Measurements from ENCODE around the gene POGZ.

The POGZ gene

DNA sequence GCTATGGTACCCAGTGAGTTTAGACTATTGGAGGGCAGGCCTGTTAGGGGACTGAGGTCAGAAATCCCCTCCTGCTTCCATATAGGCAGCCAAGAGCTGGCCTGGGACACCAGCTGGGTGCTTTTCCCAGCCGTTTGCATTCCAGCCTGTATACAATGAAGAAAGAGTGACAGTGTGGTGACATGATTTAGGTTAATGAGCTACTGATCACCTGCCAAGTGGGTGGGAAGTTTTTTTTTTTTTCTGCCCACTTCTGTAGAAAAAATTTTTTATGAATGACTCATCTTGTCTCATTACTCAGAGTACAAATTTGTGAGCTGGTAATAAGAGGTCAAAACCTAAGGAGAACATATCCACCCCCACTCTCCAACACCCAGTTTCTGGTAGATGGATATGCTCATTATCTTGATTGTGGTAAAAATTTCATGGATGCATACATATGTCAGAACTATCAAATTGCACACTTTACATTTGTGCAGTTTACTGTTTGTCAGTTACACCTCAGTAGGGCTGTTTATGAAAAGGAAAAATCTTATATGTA is 35.5 kb upstream of the POGZ start:
- H2AFZ ChIP-seq (ENCODE audit: low read length, unreplicated experiment): no peak overlapping the region
- H3K4me1 ChIP-seq (ENCODE audit: control insufficient read depth, insufficient read depth, low read length, unreplicated experiment): peaks cover 15% of the 10 kb centered on the region
- no peak overlapping the region for H3K27ac ChIP-seq (ENCODE audit: low read depth, low read length)
- no peaks in the 10 kb centered on the region for H3K36me3 ChIP-seq (ENCODE audit: insufficient read depth, low read length)
- no peaks in the 10 kb centered on the region for H3K27me3 ChIP-seq (ENCODE audit: insufficient read depth, low read length)
- H3K79me2 ChIP-seq (ENCODE audit: control insufficient read depth, insufficient read depth, low read length, unreplicated experiment): no peaks in the 10 kb centered on the region
- H3K4me3 ChIP-seq (ENCODE audit: low read depth, low read length): no peak overlapping the region

GRCh38 chr1:151493042-151493441 is 33.7 kb upstream of the POGZ start:
- H3K27me3 ChIP-seq (ENCODE audit: insufficient read depth, low read length): no peaks in the 10 kb centered on the region
- no peak overlapping the region for H2AFZ ChIP-seq (ENCODE audit: low read length, unreplicated experiment)
- no peak overlapping the region for H3K4me3 ChIP-seq (ENCODE audit: low read depth, low read length)
- no peak overlapping the region for H3K27ac ChIP-seq (ENCODE audit: low read depth, low read length)
- no peaks in the 10 kb centered on the region for H3K36me3 ChIP-seq (ENCODE audit: insufficient read depth, low read length)
- peaks cover 15% of the 10 kb centered on the region for H3K4me1 ChIP-seq (ENCODE audit: control insufficient read depth, insufficient read depth, low read length, unreplicated experiment)
- no peaks in the 10 kb centered on the region for H3K79me2 ChIP-seq (ENCODE audit: control insufficient read depth, insufficient read depth, low read length, unreplicated experiment)

GRCh38 chr1:151492120-151492519 is 32.8 kb upstream of the POGZ start:
- H3K27ac ChIP-seq (ENCODE audit: low read depth, low read length): no peak overlapping the region
- no peaks in the 10 kb centered on the region for H3K79me2 ChIP-seq (ENCODE audit: control insufficient read depth, insufficient read depth, low read length, unreplicated experiment)
- H3K36me3 ChIP-seq (ENCODE audit: insufficient read depth, low read length): no peaks in the 10 kb centered on the region
- no peak overlapping the region for H3K4me3 ChIP-seq (ENCODE audit: low read depth, low read length)
- H3K27me3 ChIP-seq (ENCODE audit: insufficient read depth, low read length): no peaks in the 10 kb centered on the region
- H3K4me1 ChIP-seq (ENCODE audit: control insufficient read depth, insufficient read depth, low read length, unreplicated experiment): peaks cover 15% of the 10 kb centered on the region
- H2AFZ ChIP-seq (ENCODE audit: low read length, unreplicated experiment): no peak overlapping the region

DNA sequence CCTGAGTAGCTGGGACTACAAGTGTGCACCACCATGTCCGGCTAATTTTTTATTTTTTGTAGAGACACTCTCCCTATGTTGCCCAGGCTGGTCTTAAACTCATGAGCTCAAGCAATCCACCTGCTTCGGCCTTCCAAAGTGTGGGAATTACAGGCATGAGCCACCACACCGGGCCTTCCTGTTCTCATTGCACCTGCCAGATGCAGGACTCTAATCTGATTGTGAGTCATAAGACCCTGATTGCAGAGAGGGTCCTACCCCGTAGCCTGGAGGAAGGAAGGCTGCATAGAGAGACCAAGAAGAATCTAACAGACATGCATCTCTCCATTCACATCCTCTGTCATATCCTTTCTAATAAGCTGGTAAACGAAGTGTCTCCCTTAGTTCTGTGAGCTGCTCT is 32.3 kb upstream of the POGZ start:
- H3K4me1 ChIP-seq (ENCODE audit: control insufficient read depth, insufficient read depth, low read length, unreplicated experiment): peaks cover 15% of the 10 kb centered on the region
- no peaks in the 10 kb centered on the region for H3K27me3 ChIP-seq (ENCODE audit: insufficient read depth, low read length)
- no peaks in the 10 kb centered on the region for H3K36me3 ChIP-seq (ENCODE audit: insufficient read depth, low read length)
- H3K4me3 ChIP-seq (ENCODE audit: low read depth, low read length): no peak overlapping the region
- H2AFZ ChIP-seq (ENCODE audit: low read length, unreplicated experiment): no peak overlapping the region
- no peak overlapping the region for H3K27ac ChIP-seq (ENCODE audit: low read depth, low read length)
- H3K79me2 ChIP-seq (ENCODE audit: control insufficient read depth, insufficient read depth, low read length, unreplicated experiment): no peaks in the 10 kb centered on the region

DNA sequence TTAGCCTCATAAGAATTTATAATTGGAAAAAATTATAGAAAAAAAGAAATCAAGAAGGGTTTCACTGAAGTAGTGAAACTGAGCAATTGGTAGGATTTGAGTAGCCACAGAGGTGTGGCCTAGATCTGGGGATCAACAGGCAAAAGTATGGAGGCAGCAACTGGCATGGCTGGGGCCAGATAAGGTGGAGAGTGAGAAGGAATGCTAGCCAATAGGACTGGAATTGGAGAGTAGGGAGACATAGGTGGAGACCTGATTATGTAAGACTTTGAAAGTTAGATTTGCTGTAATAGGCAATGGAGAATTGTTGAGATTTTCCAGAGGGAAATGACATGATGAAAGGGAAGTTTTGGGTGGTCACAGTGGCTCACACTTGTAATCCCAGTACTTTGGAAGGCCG is 27.3 kb upstream of the POGZ start:
- H3K36me3 ChIP-seq (ENCODE audit: insufficient read depth, low read length): no peaks in the 10 kb centered on the region
- no peak overlapping the region for H3K27ac ChIP-seq (ENCODE audit: low read depth, low read length)
- no peaks in the 10 kb centered on the region for H3K27me3 ChIP-seq (ENCODE audit: insufficient read depth, low read length)
- H3K4me1 ChIP-seq (ENCODE audit: control insufficient read depth, insufficient read depth, low read length, unreplicated experiment): no peaks in the 10 kb centered on the region
- H2AFZ ChIP-seq (ENCODE audit: low read length, unreplicated experiment): no peak overlapping the region
- no peaks in the 10 kb centered on the region for H3K79me2 ChIP-seq (ENCODE audit: control insufficient read depth, insufficient read depth, low read length, unreplicated experiment)
- H3K4me3 ChIP-seq (ENCODE audit: low read depth, low read length): no peak overlapping the region

DNA sequence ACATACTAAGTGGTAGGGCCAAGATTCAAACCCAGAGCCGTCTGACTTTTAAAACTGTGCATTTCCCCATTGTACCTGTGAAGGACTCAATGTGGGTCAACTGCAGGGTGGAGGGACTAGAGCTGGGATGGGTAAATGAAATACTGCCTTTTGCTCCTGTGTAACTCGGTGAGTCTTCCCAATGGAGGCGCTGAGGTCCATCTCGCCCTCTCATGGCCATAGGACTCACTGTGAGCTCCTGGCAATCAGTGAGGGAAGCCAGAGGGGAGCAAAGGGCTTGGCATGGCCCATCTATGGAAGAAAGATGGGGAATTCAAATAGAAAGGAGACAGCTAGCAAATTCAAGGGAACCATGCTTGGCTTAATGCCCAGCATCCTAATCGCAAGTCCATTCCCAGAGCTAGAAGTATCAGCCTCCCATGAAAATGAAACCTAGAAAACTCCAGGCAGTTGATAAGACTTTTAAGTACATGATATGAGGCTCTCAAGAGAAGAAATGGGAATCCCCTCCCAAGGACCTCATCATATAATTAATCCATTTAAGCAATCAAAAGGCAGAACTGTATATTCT is 26.5 kb upstream of the POGZ start:
- no peak overlapping the region for H3K27ac ChIP-seq (ENCODE audit: low read depth, low read length)
- H2AFZ ChIP-seq (ENCODE audit: low read length, unreplicated experiment): no peak overlapping the region
- no peaks in the 10 kb centered on the region for H3K27me3 ChIP-seq (ENCODE audit: insufficient read depth, low read length)
- no peaks in the 10 kb centered on the region for H3K36me3 ChIP-seq (ENCODE audit: insufficient read depth, low read length)
- H3K4me1 ChIP-seq (ENCODE audit: control insufficient read depth, insufficient read depth, low read length, unreplicated experiment): no peaks in the 10 kb centered on the region
- H3K79me2 ChIP-seq (ENCODE audit: control insufficient read depth, insufficient read depth, low read length, unreplicated experiment): no peaks in the 10 kb centered on the region
- H3K4me3 ChIP-seq (ENCODE audit: low read depth, low read length): no peak overlapping the region

GRCh38 chr1:151482017-151482416 is 22.7 kb upstream of the POGZ start:
- no peaks in the 10 kb centered on the region for H3K27me3 ChIP-seq (ENCODE audit: insufficient read depth, low read length)
- peaks cover 8% of the 10 kb centered on the region for H3K4me1 ChIP-seq (ENCODE audit: control insufficient read depth, insufficient read depth, low read length, unreplicated experiment)
- H3K36me3 ChIP-seq (ENCODE audit: insufficient read depth, low read length): no peaks in the 10 kb centered on the region
- H3K79me2 ChIP-seq (ENCODE audit: control insufficient read depth, insufficient read depth, low read length, unreplicated experiment): no peaks in the 10 kb centered on the region
- no peak overlapping the region for H3K27ac ChIP-seq (ENCODE audit: low read depth, low read length)
- no peak overlapping the region for H2AFZ ChIP-seq (ENCODE audit: low read length, unreplicated experiment)
- H3K4me3 ChIP-seq (ENCODE audit: low read depth, low read length): no peak overlapping the region

- peaks cover 8% of the 10 kb centered on the region for H3K4me1 ChIP-seq (ENCODE audit: control insufficient read depth, insufficient read depth, low read length, unreplicated experiment)
- H2AFZ ChIP-seq (ENCODE audit: low read length, unreplicated experiment): no peak overlapping the region
- H3K36me3 ChIP-seq (ENCODE audit: insufficient read depth, low read length): no peaks in the 10 kb centered on the region
Observed at GRCh38 chr1:151479462-151479861, 20.2 kb upstream of the POGZ start.

DNA sequence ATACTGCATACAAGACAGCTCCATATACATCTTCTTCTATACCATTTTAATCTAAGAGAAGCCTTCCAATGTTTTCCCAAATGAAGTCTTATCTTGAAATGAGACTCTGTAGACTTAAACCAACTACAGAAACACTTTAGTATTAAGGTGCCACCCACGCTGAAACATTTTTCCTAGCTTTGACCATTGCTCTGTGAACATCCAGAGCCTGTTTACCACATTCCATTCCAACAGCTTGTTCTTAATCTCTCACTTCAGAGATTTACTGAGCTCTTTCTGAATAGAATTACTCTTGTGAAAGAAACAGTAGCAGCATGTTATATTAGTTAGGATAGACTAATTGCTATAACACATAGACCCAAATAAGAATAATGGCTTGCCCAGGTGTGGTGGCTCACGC is 19.6 kb upstream of the POGZ start:
- H3K27me3 ChIP-seq (ENCODE audit: insufficient read depth, low read length): no peaks in the 10 kb centered on the region

More at GRCh38 chr1:151479462-151479861, 20.2 kb upstream of the POGZ start:
- Histone ChIP-seq H3K79me2 (ENCODE audit: control insufficient read depth, insufficient read depth, low read length, unreplicated experiment) (no peaks in the 10 kb centered on the region), H3K4me3 (ENCODE audit: low read depth, low read length) (no peak overlapping the region), H3K27ac (ENCODE audit: low read depth, low read length) (no peak overlapping the region), H3K27me3 (ENCODE audit: insufficient read depth, low read length) (no peaks in the 10 kb centered on the region)

DNA sequence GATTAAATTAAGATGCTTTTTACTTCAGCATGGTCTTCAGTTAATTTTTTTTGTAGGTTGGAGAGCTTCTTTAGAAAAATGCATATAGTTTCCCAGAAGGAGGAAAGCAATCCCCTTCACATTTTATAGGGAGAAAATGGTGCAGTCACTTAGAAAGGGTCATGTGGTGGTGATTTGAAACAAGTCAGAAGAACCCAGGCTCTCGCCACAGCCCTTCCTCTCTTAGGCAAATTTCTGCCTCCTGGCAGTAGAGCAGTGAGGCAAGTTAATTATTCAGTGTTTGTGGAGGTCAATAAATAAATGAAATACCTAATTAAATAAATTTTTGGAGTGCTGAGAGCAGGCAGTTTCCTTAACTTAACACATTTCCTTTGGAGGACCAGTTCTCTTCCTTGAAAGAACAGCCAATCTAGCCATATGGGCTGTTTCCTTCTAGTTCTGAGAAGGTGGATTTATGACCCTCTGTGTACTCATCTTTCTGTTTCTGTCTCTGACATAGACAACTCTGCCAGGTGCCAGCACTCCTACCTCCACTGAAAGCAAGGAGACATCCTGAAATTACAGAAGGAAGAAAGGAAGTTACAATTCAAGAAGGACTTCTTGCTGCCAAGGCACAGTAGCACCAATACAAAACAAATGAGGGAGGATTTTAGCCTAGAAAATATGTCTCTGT is 19.0 kb upstream of the POGZ start:
- H3K4me3 ChIP-seq (ENCODE audit: low read depth, low read length): no peak overlapping the region
- H3K79me2 ChIP-seq (ENCODE audit: control insufficient read depth, insufficient read depth, low read length, unreplicated experiment): no peaks in the 10 kb centered on the region
- H3K27ac ChIP-seq (ENCODE audit: low read depth, low read length): no peak overlapping the region
- no peak overlapping the region for H2AFZ ChIP-seq (ENCODE audit: low read length, unreplicated experiment)
- peaks cover 8% of the 10 kb centered on the region for H3K4me1 ChIP-seq (ENCODE audit: control insufficient read depth, insufficient read depth, low read length, unreplicated experiment)
- H3K36me3 ChIP-seq (ENCODE audit: insufficient read depth, low read length): no peaks in the 10 kb centered on the region
- no peaks in the 10 kb centered on the region for H3K27me3 ChIP-seq (ENCODE audit: insufficient read depth, low read length)

More for the DNA sequence above, 19.6 kb upstream of the POGZ start:
- Histone ChIP-seq H3K36me3 (ENCODE audit: insufficient read depth, low read length) (no peaks in the 10 kb centered on the region), H3K4me3 (ENCODE audit: low read depth, low read length) (no peak overlapping the region), H3K79me2 (ENCODE audit: control insufficient read depth, insufficient read depth, low read length, unreplicated experiment) (no peaks in the 10 kb centered on the region), H2AFZ (ENCODE audit: low read length, unreplicated experiment) (no peak overlapping the region), H3K27ac (ENCODE audit: low read depth, low read length) (no peak overlapping the region), H3K4me1 (ENCODE audit: control insufficient read depth, insufficient read depth, low read length, unreplicated experiment) (peaks cover 8% of the 10 kb centered on the region)

GRCh38 chr1:151477066-151477465 is 17.8 kb upstream of the POGZ start:
- Histone ChIP-seq H3K4me1 (ENCODE audit: control insufficient read depth, insufficient read depth, low read length, unreplicated experiment) (peaks cover 8% of the 10 kb centered on the region), H3K27me3 (ENCODE audit: insufficient read depth, low read length) (no peaks in the 10 kb centered on the region), H3K27ac (ENCODE audit: low read depth, low read length) (no peak overlapping the region), H3K36me3 (ENCODE audit: insufficient read depth, low read length) (no peaks in the 10 kb centered on the region), H3K4me3 (ENCODE audit: low read depth, low read length) (no peak overlapping the region), H3K79me2 (ENCODE audit: control insufficient read depth, insufficient read depth, low read length, unreplicated experiment) (no peaks in the 10 kb centered on the region), H2AFZ (ENCODE audit: low read length, unreplicated experiment) (no peak overlapping the region)

Measured in ACC112 (cell line).